Activated CD4-positive, alpha-beta T cell treated with anti-CD3 and anti-CD28 coated beads for 48 hours (primary cell): ENCODE measurements around the gene NCOA6.
"Not testable (repeated sequence)": the region's sequence is repeated elsewhere in the genome, so short reads cannot be mapped to it uniquely, and the experiment has no call there.

Source experiments
- DNase-seq: peaks from one replicate; pipeline ENCODE4 v3.0.0-alpha.2; 2020

Gene NCOA6

DNA sequence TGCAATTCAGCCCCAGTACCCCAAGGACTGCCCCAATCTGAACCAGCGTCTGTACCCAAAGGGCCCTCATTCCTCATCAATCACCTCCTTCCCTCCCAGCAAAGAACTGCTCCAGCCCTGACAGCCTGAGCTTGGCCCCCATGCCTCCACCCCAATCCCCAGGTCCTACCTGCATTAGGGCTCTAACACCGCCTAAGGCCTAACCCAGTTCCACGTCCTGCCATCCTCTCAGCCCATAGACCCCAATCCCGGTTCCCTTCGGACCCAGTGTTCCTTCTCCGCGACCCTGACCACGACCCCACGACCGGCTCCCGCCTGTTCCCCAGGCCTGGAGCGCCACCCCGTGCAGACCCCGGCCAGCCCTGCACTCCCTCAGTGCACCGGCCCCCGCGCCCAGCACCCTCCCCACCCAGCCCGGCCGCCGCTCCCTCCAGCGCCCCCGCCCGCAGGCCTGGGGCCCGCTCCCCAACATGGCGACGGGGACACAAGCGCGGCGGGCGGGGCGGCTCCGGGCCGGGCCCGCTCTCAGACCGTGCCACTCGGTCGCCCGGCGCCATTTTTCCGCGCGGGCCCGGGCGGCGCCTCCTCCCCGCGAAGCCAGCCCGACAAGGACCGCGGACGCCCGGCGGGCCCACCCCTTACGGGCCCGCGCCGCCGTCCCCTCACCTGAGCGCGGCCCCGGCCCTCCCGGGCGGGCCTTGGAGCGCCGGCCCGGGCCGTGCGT lies 483 bp downstream of the NCOA6 start:
- DNase-seq: peak; percentile 77

DNA sequence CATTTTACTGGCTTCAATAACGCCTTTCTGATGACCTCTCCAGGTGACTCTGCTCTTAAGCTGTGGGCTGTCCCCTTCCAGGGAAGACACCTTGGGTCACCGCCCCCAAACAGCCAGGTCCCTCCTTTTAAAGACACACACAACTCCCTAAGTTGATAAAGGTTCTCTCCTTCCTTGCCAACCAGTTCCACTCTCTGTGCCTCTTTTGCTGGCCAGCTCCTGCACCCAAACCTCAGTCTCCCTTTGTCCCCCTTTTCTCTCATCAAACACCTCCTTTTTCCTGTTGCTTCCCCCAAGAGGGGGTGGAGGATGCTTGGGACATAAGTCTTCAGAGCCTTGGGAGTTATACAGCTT lies 1.0 kb downstream of the NCOA6 start:
- peak; percentile 89 for DNase-seq

DNA sequence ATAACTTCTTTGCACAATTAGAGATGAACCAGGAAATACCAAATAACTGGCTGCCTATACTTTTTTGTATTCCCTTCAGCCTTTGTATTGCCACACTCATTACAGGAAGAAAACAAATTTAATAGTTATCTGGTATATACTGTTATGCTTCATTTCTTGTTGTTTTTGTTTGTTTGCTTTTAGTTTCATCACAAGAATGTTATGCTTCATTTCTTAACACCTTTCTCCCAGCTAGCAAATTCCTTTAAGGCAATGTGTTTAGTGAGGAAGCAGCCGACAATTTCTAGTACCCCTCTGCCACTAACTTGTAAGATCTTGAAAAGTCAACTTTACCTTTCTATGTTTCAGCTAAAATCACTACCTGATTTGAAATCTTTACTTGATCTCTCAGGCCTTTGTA lies 1.4 kb downstream of the NCOA6 start:
- DNase-seq: no peak

DNA sequence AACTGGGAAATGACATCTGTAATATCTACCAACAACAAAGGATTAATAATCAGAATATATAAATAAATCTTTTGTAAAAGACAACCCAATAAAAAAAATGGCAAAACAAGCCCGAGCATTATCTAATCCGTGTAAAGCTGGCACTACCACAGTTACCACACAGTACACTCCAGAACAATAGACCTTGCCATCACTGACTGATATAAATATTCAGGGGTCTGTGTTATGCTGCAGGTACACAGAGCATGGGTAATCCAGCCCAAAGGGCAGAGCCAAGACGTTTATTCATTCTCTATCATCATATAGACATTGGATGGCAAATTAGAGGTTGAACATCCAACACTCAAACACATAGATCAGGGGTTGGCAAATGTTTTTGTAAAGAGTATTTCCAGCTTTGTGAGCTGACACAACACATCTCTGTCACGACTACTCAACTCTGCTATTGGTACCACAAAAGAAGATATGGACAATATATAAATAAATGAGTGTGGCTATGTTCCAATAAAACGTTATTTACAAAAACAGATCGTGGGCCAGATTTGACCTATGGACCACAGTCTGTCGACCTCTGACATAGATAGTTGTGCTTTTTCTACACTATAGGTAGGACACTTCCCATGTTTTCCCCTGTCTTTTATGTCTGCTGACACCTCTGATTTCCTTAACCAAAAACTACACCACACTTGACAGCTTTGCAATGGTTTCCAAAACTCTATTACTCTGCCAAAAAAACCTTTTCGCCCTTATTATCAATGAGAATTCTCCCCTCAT lies 4.5 kb downstream of the NCOA6 start:
- DNase-seq: no peak

DNA sequence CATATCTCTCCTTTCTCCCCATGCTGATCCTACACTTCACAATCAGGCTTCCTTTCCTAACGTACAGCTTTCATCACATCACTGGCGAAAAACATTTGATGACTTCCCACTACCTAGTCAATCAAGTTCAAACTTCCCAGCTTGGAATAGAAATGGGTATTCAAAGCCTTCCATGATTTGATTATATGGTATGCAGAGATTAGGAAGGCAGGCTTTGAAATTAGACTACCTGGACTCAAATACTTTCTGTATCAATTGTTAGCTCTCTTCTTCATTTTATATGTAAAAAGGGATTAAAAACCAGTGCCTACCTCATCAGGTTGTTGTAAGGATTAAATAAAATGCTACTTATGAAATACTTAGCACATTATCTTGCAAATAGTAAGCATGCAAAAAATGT lies 7.7 kb downstream of the NCOA6 start:
- no peak for DNase-seq

DNA sequence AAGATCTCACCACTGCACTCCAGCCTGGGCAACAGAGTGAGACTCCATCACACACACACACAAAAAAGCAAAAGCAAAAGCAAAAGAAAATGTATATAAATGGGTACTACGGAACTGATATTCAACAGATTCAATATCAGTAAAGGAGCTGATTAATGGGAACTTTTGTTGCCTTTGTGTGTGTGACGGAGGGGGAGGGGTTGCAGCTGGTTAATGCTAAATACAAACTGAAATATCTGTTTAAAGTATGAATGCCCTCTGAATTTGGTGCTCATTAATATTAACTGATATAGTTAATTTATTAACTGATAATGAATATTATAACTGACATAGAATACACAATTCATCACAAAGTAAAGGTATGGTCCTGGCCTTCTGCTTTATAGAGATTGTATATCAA lies 8.4 kb downstream of the NCOA6 start:
- no peak for DNase-seq

DNA sequence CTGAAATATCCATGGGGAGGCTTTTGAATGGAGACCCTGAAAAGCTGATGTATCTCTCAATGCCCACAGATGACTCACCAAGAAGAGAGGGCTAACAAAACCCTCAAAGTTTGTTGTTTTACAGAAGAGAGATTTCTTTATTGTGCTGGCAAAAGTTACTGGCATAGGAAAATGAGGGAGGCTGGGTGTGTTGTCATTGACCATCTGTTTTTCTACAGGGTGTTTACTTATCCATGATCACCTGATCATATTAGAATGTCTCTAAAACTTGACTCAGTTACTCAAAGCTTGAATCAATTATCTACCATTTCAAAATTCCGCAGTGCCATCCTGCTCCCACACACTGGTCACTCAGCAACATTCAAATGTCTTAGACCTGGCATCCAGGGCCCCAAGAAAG lies 9.8 kb downstream of the NCOA6 start:
- DNase-seq: no peak

DNA sequence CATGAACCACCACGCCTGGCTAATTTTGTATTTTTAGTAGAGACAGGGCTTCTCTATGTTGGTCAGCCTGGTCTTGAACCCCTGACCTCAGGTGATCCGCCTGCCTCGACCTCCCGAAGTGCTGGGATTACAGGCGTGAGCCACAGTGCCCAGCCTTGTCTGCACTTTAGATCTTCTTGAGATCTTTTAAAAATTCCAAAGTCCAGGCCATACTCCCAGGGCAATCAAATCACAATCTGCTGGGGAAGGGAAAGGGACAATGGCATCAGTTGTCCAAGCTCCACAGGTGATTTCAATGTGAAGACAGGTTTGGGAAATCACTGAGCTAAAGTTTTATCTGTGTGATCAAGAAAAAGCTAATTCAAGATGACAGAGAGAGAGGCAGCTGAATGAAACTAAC lies 16.9 kb downstream of the NCOA6 start:
- DNase-seq: no peak

DNA sequence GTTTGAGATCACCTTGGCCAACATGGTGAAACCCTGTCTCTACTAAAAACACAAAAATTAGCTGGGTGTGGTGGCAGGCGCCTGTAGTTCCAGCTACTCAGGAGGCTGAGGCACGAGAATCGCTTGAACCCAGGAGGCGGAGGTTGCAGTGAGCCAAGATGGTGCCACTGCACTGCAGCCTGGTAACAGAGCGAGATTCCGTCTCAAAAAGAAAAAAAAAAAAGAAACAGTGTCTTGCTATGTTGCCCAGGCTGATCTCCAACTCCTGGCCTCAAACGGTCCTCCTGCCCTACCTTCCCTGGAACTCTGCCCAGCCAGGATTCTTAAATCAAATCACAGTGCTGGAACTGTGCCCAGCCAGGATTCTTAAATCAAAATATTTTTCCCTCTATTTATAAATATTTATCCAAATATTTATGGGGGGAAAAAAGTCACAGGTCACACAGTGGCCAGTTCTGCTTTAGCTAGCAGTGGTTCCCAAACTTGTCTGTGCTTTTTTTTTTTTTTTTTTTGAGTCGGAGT lies 17.4 kb downstream of the NCOA6 start:
- not testable (repeated sequence) for DNase-seq

DNA sequence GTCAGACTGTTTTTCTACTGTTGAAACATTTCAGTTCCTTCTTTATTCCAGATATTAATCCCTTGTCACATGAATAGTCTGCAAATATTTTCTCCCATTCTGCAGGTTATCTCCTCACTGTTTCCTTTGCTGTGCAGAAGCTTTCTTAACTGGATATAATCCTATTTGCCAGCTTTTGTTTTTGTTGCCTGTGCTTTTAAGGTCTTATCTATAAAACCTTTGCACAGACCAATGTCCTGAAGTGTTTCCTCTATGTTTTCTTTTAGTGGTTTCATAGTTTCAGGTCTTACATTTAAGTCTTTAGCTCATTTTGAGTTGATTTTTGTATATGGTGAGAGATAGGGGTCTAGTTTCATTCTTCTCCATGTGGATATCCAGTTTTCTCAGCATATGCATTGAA lies 19.2 kb downstream of the NCOA6 start:
- DNase-seq: no peak

DNA sequence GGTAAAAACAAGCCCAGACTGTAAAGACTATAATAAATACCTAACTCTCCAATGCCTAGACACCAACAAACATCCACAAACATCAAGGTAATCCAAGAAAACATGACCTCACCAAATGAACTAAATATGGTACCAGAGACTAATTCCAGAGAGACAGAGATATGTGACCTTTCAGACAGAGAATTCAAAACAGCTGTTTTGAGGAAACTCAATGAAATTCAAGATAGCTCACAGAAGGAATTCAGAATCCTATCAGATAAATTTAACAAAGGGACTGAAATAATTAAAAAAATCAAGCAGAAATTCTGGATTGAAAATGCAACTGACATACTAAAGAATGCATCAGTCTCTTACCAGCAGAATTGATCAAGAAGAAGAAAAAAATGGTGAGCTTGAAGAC lies 26.6 kb downstream of the NCOA6 start:
- DNase-seq: no peak

DNA sequence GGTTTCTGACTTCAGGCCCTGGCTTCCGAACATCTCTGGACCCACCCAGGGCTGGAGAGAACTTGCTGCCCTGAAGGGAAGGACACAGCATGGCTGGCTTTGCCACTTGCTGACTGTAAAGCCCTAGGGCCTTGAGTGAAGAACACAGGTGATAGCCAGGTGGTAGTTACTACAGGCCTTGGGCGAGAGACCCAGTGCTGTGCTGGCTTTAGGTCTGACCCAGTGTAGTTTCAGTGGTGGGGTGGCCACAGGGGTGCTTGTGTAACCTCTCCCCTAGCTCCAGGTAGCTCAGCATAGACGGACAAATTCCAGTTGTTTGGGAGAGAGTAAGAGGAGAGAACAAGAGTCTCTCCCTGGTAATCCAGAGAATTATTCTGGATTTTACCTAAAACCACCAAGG lies 27.1 kb downstream of the NCOA6 start:
- DNase-seq: no peak

DNA sequence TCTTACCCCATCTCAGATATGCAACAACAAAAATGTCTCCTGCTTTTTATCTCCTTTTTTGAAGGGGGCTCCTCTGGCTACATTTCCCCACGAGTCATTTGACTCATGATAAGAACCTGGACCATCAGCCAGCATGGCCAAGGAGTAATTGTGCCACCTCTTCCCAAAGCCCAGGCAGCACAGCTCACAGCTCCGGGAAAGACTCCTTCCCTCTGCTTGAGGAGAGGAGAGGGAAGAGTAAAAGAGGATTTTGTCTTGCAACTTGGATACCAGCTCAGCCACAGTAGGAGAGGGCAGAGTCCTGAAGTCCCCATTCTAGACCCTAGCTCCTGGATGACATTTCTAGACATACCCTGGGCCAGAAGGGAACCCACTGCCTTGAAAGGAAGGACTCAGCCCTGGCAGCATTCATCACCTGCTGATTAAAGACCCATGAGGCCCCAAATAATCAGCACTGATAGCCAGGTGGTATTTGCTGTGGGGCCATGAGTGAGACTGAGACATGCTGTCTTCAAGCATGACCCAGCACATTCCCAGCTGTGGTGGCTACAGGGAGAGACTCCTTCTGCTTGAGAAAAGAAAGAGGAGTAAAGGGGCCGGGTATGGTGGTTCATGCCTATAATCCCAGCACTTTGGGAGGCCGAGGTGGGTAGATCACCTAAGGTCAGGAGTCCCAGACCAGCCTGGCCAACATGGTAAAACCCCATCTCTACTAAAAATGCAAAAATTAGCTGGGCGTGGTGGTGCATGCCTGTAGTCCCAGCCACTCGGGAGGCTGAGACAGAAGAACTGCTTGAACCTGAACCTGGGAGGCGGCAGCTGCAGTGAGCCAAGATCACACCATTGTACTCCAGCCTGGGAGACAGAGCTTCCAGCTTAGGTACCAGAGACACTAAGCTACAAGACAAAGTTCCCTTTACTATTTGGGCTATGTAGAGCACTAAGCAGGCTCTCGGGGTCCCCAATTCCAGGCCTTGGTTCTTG lies 28.1 kb downstream of the NCOA6 start:
- no peak for DNase-seq

DNA sequence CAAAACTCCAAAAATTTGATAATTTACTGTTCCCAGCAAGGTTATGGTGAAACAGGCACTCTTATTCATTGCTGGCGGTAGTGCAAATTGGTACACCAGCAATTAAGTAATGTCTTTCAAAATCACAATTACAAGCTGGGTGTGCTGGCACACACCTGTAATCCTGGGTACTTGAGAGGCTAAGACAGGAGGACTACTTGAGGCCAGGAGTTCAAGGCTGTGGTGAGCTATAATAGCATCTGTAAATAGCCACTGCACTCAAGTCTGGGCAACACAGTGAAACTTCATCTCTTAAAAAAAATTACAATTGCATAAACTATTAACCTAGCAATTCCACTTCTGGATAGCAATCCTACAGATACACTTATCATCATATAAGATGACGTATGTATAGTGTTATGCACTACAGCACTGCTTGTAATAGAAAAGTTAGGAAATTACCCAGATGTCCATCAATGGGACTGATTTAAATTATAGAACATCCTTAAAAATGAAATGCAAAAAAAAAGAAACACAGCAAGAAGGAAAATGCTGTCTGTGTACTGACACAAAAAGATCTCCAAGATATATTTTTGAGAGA lies 31.4 kb downstream of the NCOA6 start:
- no peak for DNase-seq

DNA sequence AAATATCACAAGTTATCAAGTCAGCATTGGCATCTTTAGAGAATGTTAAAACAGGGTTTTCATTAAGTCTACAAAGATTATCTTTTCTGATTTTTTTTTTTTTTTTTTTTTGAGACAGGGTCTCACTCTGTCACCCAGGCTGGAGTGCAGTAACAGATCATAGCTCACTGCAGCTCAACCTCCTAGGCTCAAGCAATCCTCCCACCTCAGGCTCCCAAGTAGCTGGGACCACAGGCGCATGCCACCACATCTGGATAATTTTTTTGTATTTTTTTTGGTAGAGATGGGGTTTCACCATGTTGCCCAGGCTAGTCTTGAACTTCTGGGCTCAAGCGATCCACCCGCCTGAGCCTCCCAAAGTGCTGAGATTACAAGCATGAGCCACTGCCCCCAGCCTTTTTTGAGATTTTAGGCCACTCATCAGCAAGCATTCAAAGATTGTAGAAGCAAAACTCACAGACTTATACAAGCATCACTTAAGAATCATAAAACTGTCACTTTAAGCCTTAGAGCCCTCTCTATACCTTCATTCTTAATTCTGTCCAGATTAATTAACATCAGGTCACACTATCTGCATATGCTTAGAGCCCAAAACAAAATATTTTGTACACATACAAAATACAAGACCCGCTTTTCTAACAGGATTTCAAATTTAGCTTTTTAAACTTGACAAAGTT lies 32.6 kb downstream of the NCOA6 start:
- DNase-seq: no peak

DNA sequence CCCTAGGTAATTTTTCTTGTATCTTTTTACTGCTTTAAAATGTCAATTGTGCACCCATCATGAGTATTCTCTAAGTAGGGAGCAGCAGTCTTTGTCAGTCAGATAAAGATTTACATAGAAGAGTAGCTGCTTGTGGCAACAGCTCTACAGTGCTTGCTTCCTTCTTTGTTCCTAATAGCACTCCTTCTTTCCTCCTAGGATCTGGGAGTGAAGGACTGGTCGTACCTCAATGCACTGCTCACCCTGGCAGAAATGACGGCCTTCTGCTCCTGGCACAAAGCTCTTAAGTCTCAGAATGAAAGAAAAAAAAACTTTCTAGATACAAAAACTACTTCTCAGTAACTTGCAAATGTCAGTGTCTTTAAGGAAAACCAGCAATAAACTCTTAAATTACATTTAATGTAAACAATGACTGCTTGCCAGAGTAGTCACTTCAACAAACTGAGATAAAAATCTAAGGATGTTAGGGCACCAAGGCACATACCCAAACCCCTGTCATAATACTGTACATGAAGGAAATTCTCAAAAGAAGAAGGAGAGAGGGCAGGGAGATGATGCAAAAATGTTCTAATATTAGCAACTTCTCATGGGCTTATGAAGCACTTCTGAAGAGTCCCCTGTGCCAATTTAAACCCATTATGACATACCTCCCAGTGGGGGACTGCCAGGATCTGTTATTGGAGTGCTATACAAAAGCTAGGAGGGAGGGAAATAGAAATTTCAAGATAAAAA lies 34.0 kb downstream of the NCOA6 start:
- DNase-seq: no peak

DNA sequence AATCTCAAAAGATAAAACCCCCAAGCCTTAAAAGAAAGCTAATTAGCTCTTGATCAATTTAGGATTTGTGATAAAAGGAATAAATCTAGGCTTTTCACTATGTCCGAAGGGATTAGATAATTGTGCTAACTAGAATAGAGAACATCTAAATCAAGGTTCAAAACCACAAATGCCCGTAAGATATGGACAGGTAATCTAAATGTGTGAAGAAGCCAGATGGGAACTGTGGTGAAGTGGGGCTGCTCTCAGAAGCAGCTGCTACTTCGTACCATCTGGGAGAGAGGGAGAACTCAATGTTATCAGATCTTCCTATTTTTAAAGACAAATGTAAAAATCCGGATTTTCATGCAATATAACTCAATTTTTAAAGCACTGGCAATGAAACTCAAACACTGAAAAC lies 44.2 kb downstream of the NCOA6 start:
- no peak for DNase-seq

DNA sequence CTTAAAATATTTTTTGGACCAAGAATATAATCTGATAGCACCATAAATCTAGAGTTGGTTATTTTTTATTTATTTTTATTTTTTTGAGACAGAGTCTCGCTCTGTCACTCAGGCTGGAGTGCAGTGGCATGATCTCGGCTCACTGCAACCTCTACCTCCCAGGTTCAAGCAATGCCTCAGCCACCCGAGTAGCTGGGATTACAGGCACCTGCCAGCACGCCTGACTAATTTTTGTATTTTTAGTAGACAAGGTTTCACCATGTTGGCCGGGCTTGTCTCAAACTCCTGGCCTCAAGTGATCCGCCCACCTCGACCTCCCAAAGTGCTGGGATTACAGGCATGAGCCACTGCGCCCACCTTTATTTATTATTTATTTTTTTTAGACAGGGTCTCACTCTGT lies 45.2 kb downstream of the NCOA6 start:
- not testable (repeated sequence) for DNase-seq

DNA sequence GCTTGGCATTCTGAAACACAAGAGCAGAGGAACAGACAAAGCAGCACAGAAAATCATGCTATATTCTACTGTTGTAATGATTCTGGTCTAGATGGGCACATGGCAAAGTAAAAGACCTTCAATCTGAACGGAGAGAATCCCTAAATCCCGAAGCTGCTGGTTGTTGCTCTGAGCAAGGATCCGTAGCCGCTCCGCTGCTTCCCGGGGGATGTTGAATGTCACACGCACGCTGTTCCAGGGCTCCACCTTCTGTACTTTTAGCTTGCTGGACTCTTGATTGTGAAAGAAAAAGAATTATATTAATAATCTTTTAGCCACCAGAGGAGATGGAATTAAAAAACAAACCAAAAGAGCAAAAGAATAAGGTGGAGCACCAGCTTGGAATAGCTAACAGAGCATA lies 49.3 kb downstream of the NCOA6 start:
- DNase-seq: no peak

DNA sequence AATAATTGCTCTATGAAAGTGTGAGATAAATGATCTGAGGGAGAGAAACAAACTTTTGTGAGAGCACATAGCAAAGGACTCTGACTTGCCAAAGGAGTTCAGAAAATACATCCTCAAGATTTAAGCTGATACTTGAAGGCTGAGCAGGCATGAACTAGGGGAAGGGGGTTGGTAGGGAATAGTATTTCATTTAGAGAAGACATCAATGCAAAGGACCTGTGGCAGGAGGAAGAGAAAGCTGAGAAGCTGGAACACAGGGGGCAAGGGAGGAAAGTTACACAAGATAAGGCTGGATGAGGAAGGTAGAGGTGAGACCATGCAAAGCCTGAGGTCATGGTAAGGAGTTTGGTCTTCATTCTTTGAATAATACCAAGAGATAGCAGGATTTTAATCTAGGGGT lies 50.6 kb downstream of the NCOA6 start:
- DNase-seq: no peak

DNA sequence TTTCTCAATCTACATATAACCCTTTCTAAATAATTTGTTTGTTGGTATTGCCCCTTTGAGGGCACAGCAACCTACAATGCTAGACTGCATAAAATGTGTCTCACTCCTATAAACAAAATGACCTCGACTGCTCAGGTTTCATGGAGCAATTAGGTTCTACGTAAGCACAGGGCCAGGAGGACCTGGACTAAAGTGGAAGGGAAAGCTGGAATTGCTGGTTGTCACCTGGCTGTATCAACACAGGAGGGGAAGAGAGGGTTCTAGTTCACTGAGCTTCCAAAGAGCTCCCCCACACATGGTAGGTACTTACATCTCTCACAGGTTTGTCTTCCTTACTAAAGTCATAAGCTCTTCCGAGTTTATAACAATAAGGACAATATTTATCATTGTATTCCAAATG lies 51.0 kb downstream of the NCOA6 start:
- DNase-seq: no peak

DNA sequence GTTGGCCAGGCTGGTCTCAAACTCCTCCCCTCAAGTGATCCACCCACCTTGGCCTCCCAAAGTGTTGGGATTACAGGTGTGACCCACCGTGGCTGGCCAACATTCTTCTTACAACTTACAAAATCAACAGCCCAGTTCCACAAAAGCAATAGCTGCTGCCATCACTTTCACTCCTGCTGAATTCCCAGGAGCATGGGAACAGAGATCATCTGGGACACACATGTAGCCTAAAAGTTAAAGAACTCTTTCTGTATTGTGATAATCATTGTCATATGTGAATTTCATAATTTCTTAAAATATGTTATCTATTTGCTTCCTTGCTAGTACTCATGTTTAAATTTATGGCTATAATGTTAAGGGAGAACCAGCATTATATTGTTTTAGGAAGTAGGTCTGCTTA lies 51.7 kb downstream of the NCOA6 start:
- no peak for DNase-seq
